Activated B cell treated with CpG ODN at 0.5 μM for 24 hours (primary cell): ENCODE measurements around the gene MYO18A. TPM values are rescaled to one million over a fixed set of nuclear protein-coding genes. Genes with fewer than 3 reads are reported as not detected.
"Not testable (repeated sequence)": the region's sequence is repeated elsewhere in the genome, so short reads cannot be mapped to it uniquely, and the experiment has no call there.

ENCODE experiments used
- ATAC-seq: fragments of 200-7000 bp; cut with Tn5 transposase; one replicate; pipeline ENCODE4 v1.10.0; 2021; ENCODE audit warnings: low read depth, mild to moderate bottlenecking, moderate library complexity
- CTCF ChIA-PET: fragments of 350-600 bp; sonication (Branson Sonifier 250); formaldehyde crosslinking; loops from one replicate; lab custom pipeline; 2021; ENCODE audit warnings: antibody characterized with exemption; lab: Charles Lee
- POLR2A ChIA-PET: fragments of 350-600 bp; sonication (Branson Sonifier 250); formaldehyde crosslinking; loops from one replicate; lab custom pipeline; 2021; ENCODE audit warnings: antibody characterized with exemption; lab: Charles Lee
- DNase-seq: peaks from one replicate; pipeline ENCODE4 v3.0.0; 2022
- H3K27ac Mint-ChIP-seq: one replicate; pipeline ENCODE4 v1.8.0; 2020; ENCODE audit warnings: mixed read lengths
- H3K27me3 Mint-ChIP-seq: one replicate; pipeline ENCODE4 v1.8.0; 2021; ENCODE audit warnings: mixed read lengths
- H3K36me3 Mint-ChIP-seq: one replicate; pipeline ENCODE4 v1.8.0; 2021; ENCODE audit warnings: low read depth, mixed read lengths
- H3K4me1 Mint-ChIP-seq: one replicate; pipeline ENCODE4 v1.8.0; 2021; ENCODE audit warnings: mixed read lengths
- H3K4me3 Mint-ChIP-seq: one replicate; pipeline ENCODE4 v1.8.0; 2020; ENCODE audit warnings: mild to moderate bottlenecking, mixed read lengths
- H3K9me3 Mint-ChIP-seq: one replicate; pipeline ENCODE4 v1.8.0; 2020; ENCODE audit warnings: mixed read lengths
- CTCF ChIP-seq: fragments of 200-600 bp; IDR thresholded peaks from one replicate; pipeline ENCODE4 v1.8.0; 2022; ENCODE audit warnings: antibody characterized with exemption, mild to moderate bottlenecking
- intact Hi-C: fragments of 100-400 bp; cut with micrococcal nuclease; formaldehyde crosslinking; loops from one replicate; pipeline ENCODE4 v1.15.1; 2024
- total RNA-seq: library from RNA; stranded (reverse); gene quantifications from 2 replicates; pipeline ENCODE4 v1.2.3, GENCODE V29; 2022

MYO18A gene
- total RNA-seq, 1 donor from 2014 or later: 79.8 TPM

DNA sequence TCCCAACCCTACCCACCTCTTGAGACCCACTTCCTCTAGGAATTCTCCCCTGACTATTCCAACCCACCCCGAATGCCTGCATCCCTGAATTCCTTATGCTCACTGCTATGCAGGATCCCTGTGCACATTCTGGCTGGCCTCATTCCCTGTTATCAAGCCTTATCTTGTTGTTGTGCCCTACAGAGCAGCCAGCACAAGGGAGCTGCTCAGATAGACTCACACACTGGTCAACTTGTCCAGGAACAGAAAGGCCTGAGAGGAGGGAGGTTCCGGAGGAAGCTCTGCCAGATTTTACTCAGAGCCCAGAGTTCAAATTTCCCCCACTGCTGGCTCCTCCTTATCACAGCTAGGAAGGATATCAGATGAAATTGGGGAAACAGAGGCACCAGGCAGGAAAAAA lies 24.8 kb upstream of the MYO18A start:
- Mint-ChIP-seq H3K4me3 (no peak overlapping the region), H3K4me1 (peaks cover 3% of the 10 kb centered on the region), H3K27ac (no peak overlapping the region), H3K27me3 (peaks cover 6% of the 10 kb centered on the region), H3K36me3 (no peaks in the 10 kb centered on the region), H3K9me3 (no peaks in the 10 kb centered on the region)
- ATAC-seq (no peak), DNase-seq (no peak)
- ChIA-PET CTCF (no interaction called here), POLR2A (no interaction called here)
- intact Hi-C loops: no loop called here
- no peak for TF ChIP-seq CTCF

DNA sequence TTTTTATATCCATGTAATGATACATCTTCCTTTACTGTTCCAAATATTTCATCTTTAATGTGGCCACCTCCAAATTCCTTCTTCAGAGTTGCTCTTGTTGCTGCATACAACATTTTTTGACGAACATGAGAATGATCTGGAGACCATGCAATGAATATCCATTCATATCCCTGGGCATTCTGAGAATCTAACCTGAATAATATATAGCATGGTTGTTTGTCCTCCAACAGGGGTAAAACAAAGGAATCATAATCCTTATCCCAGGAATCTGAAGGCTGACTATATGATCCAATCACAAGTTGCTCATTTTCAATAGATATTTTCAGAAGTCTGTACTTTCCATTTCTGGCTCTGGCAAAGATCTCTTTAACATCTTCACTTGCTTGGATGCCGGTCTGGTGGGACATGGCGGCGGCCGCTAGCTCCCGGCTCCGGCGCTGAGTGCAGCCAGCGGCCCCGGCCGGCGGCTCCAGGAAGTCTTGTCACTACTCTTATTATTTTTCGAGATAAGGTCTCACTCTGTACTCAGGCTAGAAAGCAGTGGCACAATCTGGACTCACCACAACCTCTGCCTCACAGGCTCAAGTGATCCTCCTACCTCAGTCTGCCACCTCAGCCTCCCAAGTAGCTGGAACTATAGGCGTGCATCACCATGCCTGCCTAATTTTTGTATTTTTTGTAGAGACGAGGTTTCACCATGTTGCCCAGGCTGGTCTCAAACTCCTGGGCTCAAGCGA lies 24.0 kb upstream of the MYO18A start:
- H3K36me3 Mint-ChIP-seq, H3K4me3 Mint-ChIP-seq, H3K27me3 Mint-ChIP-seq, H3K27ac Mint-ChIP-seq, POLR2A ChIA-PET, intact Hi-C loops, CTCF ChIA-PET, DNase-seq, H3K4me1 Mint-ChIP-seq, H3K9me3 Mint-ChIP-seq: not testable (repeated sequence)
- ATAC-seq: peak; percentile 64

GRCh38 chr17:29197516-29198272 lies 17.5 kb upstream of the MYO18A start:
- no peak overlapping the region for H3K4me3 Mint-ChIP-seq
- H3K9me3 Mint-ChIP-seq: no peaks in the 10 kb centered on the region
- TF ChIP-seq CTCF: no peak
- no peaks in the 10 kb centered on the region for H3K36me3 Mint-ChIP-seq
- H3K4me1 Mint-ChIP-seq: peaks cover 25% of the 10 kb centered on the region
- CTCF ChIA-PET: interaction anchor here (1.6 to 2.2 kb wide), 2 partner anchors 17 to 22 kb away, joined by 5 to 6 read pairs; partner anchors contain the start of gene MYO18A
- intact Hi-C loops: no loop called here
- ATAC-seq: no peak
- H3K27me3 Mint-ChIP-seq: no peaks in the 10 kb centered on the region
- POLR2A ChIA-PET: interaction anchor here (0.7 kb wide), 1 partner anchor 96 kb away, joined by 4 read pairs; the partner anchor contains the start of gene NUFIP2
- no peak overlapping the region for H3K27ac Mint-ChIP-seq
- no peak for DNase-seq

GRCh38 chr17:29196769-29197515 lies 16.7 kb upstream of the MYO18A start:
- intact Hi-C loops: no loop called here
- POLR2A ChIA-PET: no interaction called here
- peaks cover 25% of the 10 kb centered on the region for H3K4me1 Mint-ChIP-seq
- no peaks in the 10 kb centered on the region for H3K36me3 Mint-ChIP-seq
- TF ChIP-seq CTCF: no peak
- no peak overlapping the region for H3K27ac Mint-ChIP-seq
- no peak for ATAC-seq
- H3K27me3 Mint-ChIP-seq: no peaks in the 10 kb centered on the region
- H3K9me3 Mint-ChIP-seq: no peaks in the 10 kb centered on the region
- H3K4me3 Mint-ChIP-seq: no peak overlapping the region
- CTCF ChIA-PET: interaction anchor here (1.6 to 2.2 kb wide), 2 partner anchors 17 to 23 kb away, joined by 5 to 6 read pairs; partner anchors contain the start of gene MYO18A
- no peak for DNase-seq

DNA sequence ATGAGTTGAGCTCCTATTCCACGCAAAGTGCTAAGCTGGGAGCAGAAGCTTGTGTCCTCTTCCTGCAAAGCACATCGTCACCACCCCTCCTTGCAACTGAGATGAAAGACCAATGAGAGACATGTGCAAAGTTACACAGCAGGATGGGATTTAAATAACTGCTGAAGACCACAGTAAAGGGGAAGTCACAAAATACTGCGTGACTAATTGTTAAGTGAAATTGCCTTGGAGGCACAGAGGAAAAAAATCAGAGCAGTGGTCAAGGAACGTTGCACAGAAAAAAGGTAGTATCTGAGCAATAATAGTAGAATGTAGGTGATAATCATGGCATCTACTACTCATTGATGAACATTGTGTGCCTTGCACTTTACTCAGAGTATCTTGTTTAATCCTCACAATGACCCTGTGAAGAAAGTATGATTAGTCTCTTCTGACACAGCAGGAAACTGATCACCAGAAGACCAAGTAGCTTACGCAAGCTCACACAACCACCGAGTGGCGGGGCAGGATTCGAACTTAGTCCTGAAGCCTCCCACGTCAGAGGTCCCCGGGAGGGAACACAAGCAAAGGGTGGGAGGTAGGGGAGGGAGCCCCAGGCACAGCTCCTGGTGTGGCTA lies 15.4 kb upstream of the MYO18A start:
- Mint-ChIP-seq H3K4me3 (peak overlapping the region; percentile 71), H3K9me3 (no peaks in the 10 kb centered on the region)

More for the DNA sequence above, 15.4 kb upstream of the MYO18A start:
- ATAC-seq (peak; percentile 89), DNase-seq (no peak)
- intact Hi-C loops: loop anchor here (1.0 kb wide), 1 partner anchor 18 kb away; no protein-coding TSS in a partner anchor
- peaks cover 25% of the 10 kb centered on the region for H3K4me1 Mint-ChIP-seq
- CTCF ChIA-PET: interaction anchor here (0.9 to 2.2 kb wide), 6 partner anchors 10 to 46 kb away, joined by 3 to 11 read pairs (median 5); partner anchors contain the start of gene MYO18A
- no peaks in the 10 kb centered on the region for H3K27me3 Mint-ChIP-seq
- POLR2A ChIA-PET: interaction anchor here (0.5 to 2.1 kb wide), 8 partner anchors 11 to 765 kb away, joined by 3 to 10 read pairs (median 3); partner anchors contain the start of genes MYO18A and NUFIP2
- H3K27ac Mint-ChIP-seq: peak overlapping the region; percentile 67
- no peaks in the 10 kb centered on the region for H3K36me3 Mint-ChIP-seq
- no peak for TF ChIP-seq CTCF
